GM10847 (cell line): ENCODE measurements around the gene CASP6.

Experiments used
- POLR2A ChIP-seq: IDR thresholded peaks from 2 replicates; pipeline ENCODE4 v1.6.1; 2011; ENCODE audit not compliant: insufficient read length; ENCODE audit errors: extremely low read depth

Gene CASP6

GRCh38 chr4:109729718-109730618 lies 26.7 kb upstream of the CASP6 start, which contains the start of gene PLA2G12A:
TSS of gene PLA2G12A (minus strand) at chr4:109730070. CDS start at chr4:109729809, 261 bp downstream.
- TF ChIP-seq POLR2A: peak; percentile 42

- TF ChIP-seq POLR2A: no peak
Observed at GRCh38 chr4:109729117-109729717, 26.0 kb upstream of the CASP6 start.

GRCh38 chr4:109728385-109728784 lies 25.1 kb upstream of the CASP6 start:
- no peak for TF ChIP-seq POLR2A

GRCh38 chr4:109723110-109723509 lies 19.9 kb upstream of the CASP6 start:
- TF ChIP-seq POLR2A: no peak

GRCh38 chr4:109722357-109722756 lies 19.1 kb upstream of the CASP6 start:
- no peak for TF ChIP-seq POLR2A

GRCh38 chr4:109721033-109721432 lies 17.8 kb upstream of the CASP6 start:
- TF ChIP-seq POLR2A: no peak

- TF ChIP-seq POLR2A: no peak
Observed at GRCh38 chr4:109719604-109720003, 16.4 kb upstream of the CASP6 start.

GRCh38 chr4:109718759-109719158 lies 15.5 kb upstream of the CASP6 start:
- TF ChIP-seq POLR2A: no peak

- no peak for TF ChIP-seq POLR2A
Observed at GRCh38 chr4:109713500-109713899, 10.3 kb upstream of the CASP6 start.

GRCh38 chr4:109708990-109709389 lies 5.7 kb upstream of the CASP6 start:
- no peak for TF ChIP-seq POLR2A

GRCh38 chr4:109708435-109708834 lies 5.2 kb upstream of the CASP6 start:
- TF ChIP-seq POLR2A: no peak

- TF ChIP-seq POLR2A: no peak
Observed at GRCh38 chr4:109703664-109704361, 568 bp upstream of the CASP6 start.

GRCh38 chr4:109701566-109702410 lies 1.5 kb downstream of the CASP6 start:
- TF ChIP-seq POLR2A: no peak

GRCh38 chr4:109699553-109700225 lies 3.6 kb downstream of the CASP6 start:
- no peak for TF ChIP-seq POLR2A
